Measurements from ENCODE around the gene ABTB2. TPM values are rescaled to one million over a fixed set of nuclear protein-coding genes. Genes with fewer than 3 reads are reported as not detected.
A peak's percentile ranks its signal among the peaks of the same experiment; 100 is the strongest.

ABTB2 gene
- total RNA-seq, 1 experiment from 2014 or later, result 3.1 TPM

GRCh38 chr11:34176751-34177209 is 181.0 kb downstream of the ABTB2 start:
- intact Hi-C loops (cut with micrococcal nuclease), result no loop called here
- no peaks in the 10 kb centered on the region for H3K27me3 Mint-ChIP-seq (ENCODE audit: insufficient read depth, unreplicated experiment)
- ChIA-PET CTCF (interaction anchor here (0.9 to 6.7 kb wide), 5 partner anchors 14 to 368 kb away, joined by 3 to 108 read pairs (median 4); partner anchors contain the start of gene ABTB2), POLR2A (interaction anchor here (0.9 kb wide), 1 partner anchor 181 kb away, joined by 4 read pairs; the partner anchor contains the start of gene ABTB2)
- H3K27ac Mint-ChIP-seq (ENCODE audit: low read depth, unreplicated experiment), result no peak overlapping the region
- H3K4me3 Mint-ChIP-seq (ENCODE audit: unreplicated experiment), result no peak overlapping the region
- DNase-seq (ENCODE audit: unreplicated experiment), result no peak
- H3K36me3 Mint-ChIP-seq (ENCODE audit: insufficient read depth, unreplicated experiment), result no peaks in the 10 kb centered on the region
- no TSS peak for BruUV-seq (replicated peaks)
- H3K9me3 Mint-ChIP-seq (ENCODE audit: unreplicated experiment), result no peaks in the 10 kb centered on the region
- TF ChIP-seq, protein P1, sequence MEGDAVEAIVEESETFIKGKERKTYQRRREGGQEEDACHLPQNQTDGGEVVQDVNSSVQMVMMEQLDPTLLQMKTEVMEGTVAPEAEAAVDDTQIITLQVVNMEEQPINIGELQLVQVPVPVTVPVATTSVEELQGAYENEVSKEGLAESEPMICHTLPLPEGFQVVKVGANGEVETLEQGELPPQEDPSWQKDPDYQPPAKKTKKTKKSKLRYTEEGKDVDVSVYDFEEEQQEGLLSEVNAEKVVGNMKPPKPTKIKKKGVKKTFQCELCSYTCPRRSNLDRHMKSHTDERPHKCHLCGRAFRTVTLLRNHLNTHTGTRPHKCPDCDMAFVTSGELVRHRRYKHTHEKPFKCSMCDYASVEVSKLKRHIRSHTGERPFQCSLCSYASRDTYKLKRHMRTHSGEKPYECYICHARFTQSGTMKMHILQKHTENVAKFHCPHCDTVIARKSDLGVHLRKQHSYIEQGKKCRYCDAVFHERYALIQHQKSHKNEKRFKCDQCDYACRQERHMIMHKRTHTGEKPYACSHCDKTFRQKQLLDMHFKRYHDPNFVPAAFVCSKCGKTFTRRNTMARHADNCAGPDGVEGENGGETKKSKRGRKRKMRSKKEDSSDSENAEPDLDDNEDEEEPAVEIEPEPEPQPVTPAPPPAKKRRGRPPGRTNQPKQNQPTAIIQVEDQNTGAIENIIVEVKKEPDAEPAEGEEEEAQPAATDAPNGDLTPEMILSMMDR (IDR thresholded peaks at IDR 0.05; ENCODE audit: unreplicated experiment), result no peak
- H3K4me1 Mint-ChIP-seq (ENCODE audit: insufficient read depth, unreplicated experiment), result no peaks in the 10 kb centered on the region

- no peaks in the 10 kb centered on the region for H3K9me3 Mint-ChIP-seq (ENCODE audit: unreplicated experiment)
- ChIA-PET CTCF (interaction anchor here (0.6 to 6.7 kb wide), 22 partner anchors 10 to 381 kb away, joined by 3 to 108 read pairs (median 6); partner anchors contain the start of gene ABTB2), POLR2A (interaction anchor here (1.4 to 1.7 kb wide), 2 partner anchors 18 to 182 kb away, joined by 5 to 12 read pairs; partner anchors contain the start of gene ABTB2)
- H3K27ac Mint-ChIP-seq (ENCODE audit: low read depth, unreplicated experiment), result no peak overlapping the region
- no peaks in the 10 kb centered on the region for H3K27me3 Mint-ChIP-seq (ENCODE audit: insufficient read depth, unreplicated experiment)
- TF ChIP-seq, protein P1 (IDR thresholded peaks at IDR 0.05; ENCODE audit: unreplicated experiment), result no peak
- no TSS peak for BruUV-seq (replicated peaks)
- intact Hi-C loops (cut with micrococcal nuclease), result loop anchor here (2.0 kb wide), 2 partner anchors 41 to 179 kb away; no protein-coding TSS in a partner anchor
- no peaks in the 10 kb centered on the region for H3K36me3 Mint-ChIP-seq (ENCODE audit: insufficient read depth, unreplicated experiment)
- DNase-seq (ENCODE audit: unreplicated experiment), result no peak
- H3K4me3 Mint-ChIP-seq (ENCODE audit: unreplicated experiment), result no peak overlapping the region
- H3K4me1 Mint-ChIP-seq (ENCODE audit: insufficient read depth, unreplicated experiment), result no peaks in the 10 kb centered on the region
Measured at GRCh38 chr11:34175284-34176019, 182.4 kb downstream of the ABTB2 start.

- H3K27ac Mint-ChIP-seq (ENCODE audit: low read depth, unreplicated experiment), result no peak overlapping the region
- peak; percentile 76 for DNase-seq (ENCODE audit: unreplicated experiment)
- no peaks in the 10 kb centered on the region for H3K27me3 Mint-ChIP-seq (ENCODE audit: insufficient read depth, unreplicated experiment)
- intact Hi-C loops (cut with micrococcal nuclease), result loop anchor here (1.0 to 5.0 kb wide), 4 partner anchors 42 to 318 kb away; no protein-coding TSS in a partner anchor
- CTCF ChIA-PET, result interaction anchor here (0.6 to 6.7 kb wide), 54 partner anchors 8 to 1960 kb away, joined by 3 to 108 read pairs (median 4); partner anchors contain the start of gene ABTB2
- POLR2A ChIA-PET, result interaction anchor here (0.6 to 1.7 kb wide), 5 partner anchors 19 to 183 kb away, joined by 3 to 12 read pairs (median 4); partner anchors contain the start of gene ABTB2
- no peaks in the 10 kb centered on the region for H3K36me3 Mint-ChIP-seq (ENCODE audit: insufficient read depth, unreplicated experiment)
- BruUV-seq (replicated peaks), result no TSS peak
- no peaks in the 10 kb centered on the region for H3K4me1 Mint-ChIP-seq (ENCODE audit: insufficient read depth, unreplicated experiment)
- TF ChIP-seq, protein P1 (IDR thresholded peaks at IDR 0.05; ENCODE audit: unreplicated experiment), result peak; percentile 96
- H3K4me3 Mint-ChIP-seq (ENCODE audit: unreplicated experiment), result peak overlapping the region; percentile 45
- H3K9me3 Mint-ChIP-seq (ENCODE audit: unreplicated experiment), result no peaks in the 10 kb centered on the region
Measured at GRCh38 chr11:34174412-34175041, 183.3 kb downstream of the ABTB2 start.

DNA sequence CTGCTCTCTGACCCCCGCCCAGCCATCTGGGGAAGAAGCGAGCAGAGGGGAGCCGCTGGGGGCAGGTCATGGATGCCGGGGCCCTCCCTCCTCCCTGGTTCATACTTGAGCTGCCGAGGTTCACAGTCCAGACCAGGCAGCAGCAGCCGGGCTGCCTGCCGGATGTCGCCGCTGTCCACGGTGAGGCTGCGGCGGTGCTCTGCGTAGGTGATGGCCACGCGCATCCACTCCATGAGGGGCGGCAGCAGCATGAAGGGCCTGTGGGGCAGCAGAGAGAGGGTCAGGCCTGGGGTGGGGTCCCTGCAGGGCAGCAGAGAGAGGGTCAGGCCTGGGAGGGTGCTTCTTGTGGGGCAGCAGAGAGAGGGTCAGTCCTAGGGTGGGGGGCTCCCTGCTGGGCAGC is 184.8 kb downstream of the ABTB2 start:
- no peaks in the 10 kb centered on the region for H3K9me3 Mint-ChIP-seq (ENCODE audit: unreplicated experiment)
- no TSS peak for BruUV-seq (replicated peaks)
- DNase-seq (ENCODE audit: unreplicated experiment), result no peak
- no peaks in the 10 kb centered on the region for H3K27me3 Mint-ChIP-seq (ENCODE audit: insufficient read depth, unreplicated experiment)
- CTCF ChIA-PET, result interaction anchor here (0.6 to 6.7 kb wide), 12 partner anchors 8 to 733 kb away, joined by 3 to 108 read pairs (median 6); partner anchors contain the start of gene ABTB2
- intact Hi-C loops (cut with micrococcal nuclease), result loop anchor here (5.0 kb wide), 1 partner anchor 319 kb away; no protein-coding TSS in a partner anchor
- POLR2A ChIA-PET, result interaction anchor here (0.6 kb wide), 1 partner anchor 32 kb away, joined by 4 read pairs; no protein-coding TSS in a partner anchor
- no peak overlapping the region for H3K27ac Mint-ChIP-seq (ENCODE audit: low read depth, unreplicated experiment)
- H3K4me1 Mint-ChIP-seq (ENCODE audit: insufficient read depth, unreplicated experiment), result no peaks in the 10 kb centered on the region
- no peak overlapping the region for H3K4me3 Mint-ChIP-seq (ENCODE audit: unreplicated experiment)
- TF ChIP-seq, protein P1 (IDR thresholded peaks at IDR 0.05; ENCODE audit: unreplicated experiment), result no peak
- H3K36me3 Mint-ChIP-seq (ENCODE audit: insufficient read depth, unreplicated experiment), result no peaks in the 10 kb centered on the region

Data from MCF 10A (cell line).